ENCODE data around the gene SHKBP1. TPM values are rescaled to one million over a fixed set of nuclear protein-coding genes. Genes with fewer than 3 reads are reported as not detected.

Gene SHKBP1
- total and polyA plus RNA-seq, 3 experiments from 2014 or later = 103 to 159 (median 104) TPM

- Mint-ChIP-seq H3K27ac (peak overlapping the region; percentile 61 to 93 (median 86)), H3K36me3 (no peaks in the 10 kb centered on the region), H3K4me3 (peak overlapping the region; percentile 74 to 83 (median 78)), H3K27me3 (peaks cover 17 to 22% of the 10 kb centered on the region in 2 donors), H3K4me1 (peaks cover 13 to 24% (median 22%) of the 10 kb centered on the region in 3 donors), H3K9me3 (no peaks in the 10 kb centered on the region)
- Histone ChIP-seq H3K4me3 (ENCODE audit: low read length) (peak overlapping the region; percentile 59), H3K27ac (ENCODE audit: low read depth, low read length) (peak overlapping the region; percentile 12), H3K4me1 (ENCODE audit: insufficient read depth, low read length) (peaks cover 14% of the 10 kb centered on the region), H3K27me3 (ENCODE audit: insufficient read depth, low read length, poor library complexity, severe bottlenecking) (peaks cover 14% of the 10 kb centered on the region), H3K9me3 (ENCODE audit: low read length) (no peaks in the 10 kb centered on the region), H3K36me3 (ENCODE audit: insufficient read depth, low read length) (no peaks in the 10 kb centered on the region)
- ChIA-PET POLR2A (interaction anchor here (0.7 to 1.8 kb wide), 8 partner anchors 21 to 1293 kb away, joined by 3 to 18 read pairs (median 4); partner anchors contain the start of genes C19orf47 and PLD3), CTCF (interaction anchor here (0.8 to 1.7 kb wide), 5 partner anchors 18 to 106 kb away, joined by 3 to 4 read pairs (median 3); no protein-coding TSS in a partner anchor)
- DNase-seq = peak; percentile 92 to 97 (median 96)
Measured at GRCh38 chr19:40570313-40571004, 6.2 kb upstream of the SHKBP1 start.

- H3K4me1 Mint-ChIP-seq = peaks cover 14 to 26% (median 25%) of the 10 kb centered on the region in 3 donors
- Histone ChIP-seq H3K4me1 (ENCODE audit: insufficient read depth, low read length) (peaks cover 14% of the 10 kb centered on the region), H3K4me3 (ENCODE audit: low read length) (peak overlapping the region; percentile 13), H3K9me3 (ENCODE audit: low read length) (no peaks in the 10 kb centered on the region), H3K36me3 (ENCODE audit: insufficient read depth, low read length) (no peaks in the 10 kb centered on the region), H3K27me3 (ENCODE audit: insufficient read depth, low read length, poor library complexity, severe bottlenecking) (peaks cover 9% of the 10 kb centered on the region), H3K27ac (ENCODE audit: low read depth, low read length) (no peak overlapping the region)
- ChIA-PET POLR2A (interaction anchor here (0.7 to 1.8 kb wide), 6 partner anchors 20 to 1293 kb away, joined by 3 to 9 read pairs (median 4); partner anchors contain the start of genes C19orf47 and PLD3), CTCF (interaction anchor here (0.8 to 1.7 kb wide), 5 partner anchors 17 to 107 kb away, joined by 3 to 4 read pairs (median 3); no protein-coding TSS in a partner anchor)
- H3K4me3 Mint-ChIP-seq = peak overlapping the region; percentile 51 to 83 (median 58)
- peaks cover 12 to 19% of the 10 kb centered on the region in 2 donors for H3K27me3 Mint-ChIP-seq
- peak overlapping the region; percentile 2 to 91 (median 66) for H3K27ac Mint-ChIP-seq
- no peaks in the 10 kb centered on the region for H3K9me3 Mint-ChIP-seq
- DNase-seq = no peak
- H3K36me3 Mint-ChIP-seq = no peaks in the 10 kb centered on the region
Measured at GRCh38 chr19:40571005-40571318, 5.7 kb upstream of the SHKBP1 start.

- POLR2A ChIA-PET = interaction anchor here (1.8 kb wide), 1 partner anchor 31 kb away, joined by 9 read pairs; no protein-coding TSS in a partner anchor
- peaks cover 0 to 4% (median 0%) of the 10 kb centered on the region in 3 donors for H3K36me3 Mint-ChIP-seq
Measured at GRCh38 chr19:40571831-40572495, 4.7 kb upstream of the SHKBP1 start.

GRCh38 chr19:40575326-40575725 is 1.3 kb upstream of the SHKBP1 start:
- H3K27me3 Mint-ChIP-seq = peaks cover 0 to 3% of the 10 kb centered on the region in 2 donors
- ChIA-PET CTCF (interaction anchor here (1.8 kb wide), 1 partner anchor 23 kb away, joined by 5 read pairs; no protein-coding TSS in a partner anchor), POLR2A (no interaction called here)
- peaks cover 0 to 23% (median 2%) of the 10 kb centered on the region in 3 donors for H3K36me3 Mint-ChIP-seq
- peak overlapping the region in 7 of 8 donors; percentile 3 to 83 (median 72) for H3K27ac Mint-ChIP-seq
- peak overlapping the region; percentile 40 to 82 (median 66) for H3K4me3 Mint-ChIP-seq
- Histone ChIP-seq H3K4me3 (ENCODE audit: low read length) (no peak overlapping the region), H3K4me1 (ENCODE audit: insufficient read depth, low read length) (peaks cover 22% of the 10 kb centered on the region), H3K27ac (ENCODE audit: low read depth, low read length) (no peak overlapping the region), H3K9me3 (ENCODE audit: low read length) (no peaks in the 10 kb centered on the region), H3K36me3 (ENCODE audit: insufficient read depth, low read length) (no peaks in the 10 kb centered on the region), H3K27me3 (ENCODE audit: insufficient read depth, low read length, poor library complexity, severe bottlenecking) (no peaks in the 10 kb centered on the region)
- DNase-seq = peak in 1 of 5 donors; percentile 46
- no peaks in the 10 kb centered on the region for H3K9me3 Mint-ChIP-seq
- H3K4me1 Mint-ChIP-seq = peaks cover 24 to 36% (median 31%) of the 10 kb centered on the region in 3 donors

More at GRCh38 chr19:40571831-40572495, 4.7 kb upstream of the SHKBP1 start:
- H3K36me3 ChIP-seq (ENCODE audit: insufficient read depth, low read length) = no peaks in the 10 kb centered on the region
- Mint-ChIP-seq H3K9me3 (no peaks in the 10 kb centered on the region), H3K27me3 (peaks cover 5 to 12% of the 10 kb centered on the region in 2 donors), H3K27ac (peak overlapping the region in 4 of 8 donors; percentile 28 to 72 (median 48)), H3K4me3 (peak overlapping the region in 2 of 7 donors; percentile 28 to 29), H3K4me1 (peaks cover 18 to 31% (median 26%) of the 10 kb centered on the region in 3 donors)
- DNase-seq = peak in 1 of 5 donors; percentile 47
- CTCF ChIA-PET = interaction anchor here (1.0 to 1.7 kb wide), 3 partner anchors 23 to 32 kb away, joined by 3 read pairs; no protein-coding TSS in a partner anchor
- H3K27ac ChIP-seq (ENCODE audit: low read depth, low read length) = no peak overlapping the region
- no peaks in the 10 kb centered on the region for H3K9me3 ChIP-seq (ENCODE audit: low read length)
- peaks cover 9% of the 10 kb centered on the region for H3K27me3 ChIP-seq (ENCODE audit: insufficient read depth, low read length, poor library complexity, severe bottlenecking)
- peaks cover 14% of the 10 kb centered on the region for H3K4me1 ChIP-seq (ENCODE audit: insufficient read depth, low read length)
- no peak overlapping the region for H3K4me3 ChIP-seq (ENCODE audit: low read length)

GRCh38 chr19:40576151-40576584 is 505 bp upstream of the SHKBP1 start:
- no peaks in the 10 kb centered on the region for H3K27me3 ChIP-seq (ENCODE audit: insufficient read depth, low read length, poor library complexity, severe bottlenecking)
- DNase-seq = peak in 2 of 5 donors; percentile 38 to 57
- H3K27me3 Mint-ChIP-seq = no peaks in the 10 kb centered on the region
- ChIA-PET POLR2A (no interaction called here), CTCF (interaction anchor here (1.8 kb wide), 1 partner anchor 23 kb away, joined by 5 read pairs; no protein-coding TSS in a partner anchor)
- peak overlapping the region; percentile 86 for H3K27ac ChIP-seq (ENCODE audit: low read depth, low read length)
- peaks cover 0 to 31% (median 8%) of the 10 kb centered on the region in 3 donors for H3K36me3 Mint-ChIP-seq
- peak overlapping the region; percentile 84 to 98 (median 87) for H3K4me3 Mint-ChIP-seq
- peaks cover 6% of the 10 kb centered on the region for H3K36me3 ChIP-seq (ENCODE audit: insufficient read depth, low read length)
- no peaks in the 10 kb centered on the region for H3K9me3 ChIP-seq (ENCODE audit: low read length)
- H3K9me3 Mint-ChIP-seq = no peaks in the 10 kb centered on the region
- peaks cover 21 to 33% (median 24%) of the 10 kb centered on the region in 3 donors for H3K4me1 Mint-ChIP-seq
- peak overlapping the region; percentile 56 to 98 (median 81) for H3K27ac Mint-ChIP-seq
- peaks cover 19% of the 10 kb centered on the region for H3K4me1 ChIP-seq (ENCODE audit: insufficient read depth, low read length)
- H3K4me3 ChIP-seq (ENCODE audit: low read length) = peak overlapping the region; percentile 84

GRCh38 chr19:40578442-40578908 is 1.8 kb downstream of the SHKBP1 start:
- Mint-ChIP-seq H3K27me3 (no peaks in the 10 kb centered on the region), H3K9me3 (no peaks in the 10 kb centered on the region), H3K4me1 (peaks cover 23 to 33% (median 28%) of the 10 kb centered on the region in 3 donors), H3K4me3 (peak overlapping the region; percentile 84 to 98 (median 87)), H3K36me3 (peaks cover 0 to 50% (median 13%) of the 10 kb centered on the region in 3 donors), H3K27ac (peak overlapping the region in 6 of 8 donors; percentile 21 to 89 (median 56))
- Histone ChIP-seq H3K36me3 (ENCODE audit: insufficient read depth, low read length) (peaks cover 18% of the 10 kb centered on the region), H3K27ac (ENCODE audit: low read depth, low read length) (no peak overlapping the region), H3K9me3 (ENCODE audit: low read length) (no peaks in the 10 kb centered on the region), H3K27me3 (ENCODE audit: insufficient read depth, low read length, poor library complexity, severe bottlenecking) (no peaks in the 10 kb centered on the region), H3K4me1 (ENCODE audit: insufficient read depth, low read length) (peaks cover 16% of the 10 kb centered on the region), H3K4me3 (ENCODE audit: low read length) (no peak overlapping the region)
- ChIA-PET POLR2A (no interaction called here), CTCF (interaction anchor here (0.9 to 1.2 kb wide), 2 partner anchors 24 to 114 kb away, joined by 3 to 4 read pairs; no protein-coding TSS in a partner anchor)
- DNase-seq = no peak

GRCh38 chr19:40580619-40581018 is 3.9 kb downstream of the SHKBP1 start:
- POLR2A ChIA-PET = no interaction called here
- Histone ChIP-seq H3K9me3 (ENCODE audit: low read length) (no peaks in the 10 kb centered on the region), H3K4me3 (ENCODE audit: low read length) (no peak overlapping the region), H3K4me1 (ENCODE audit: insufficient read depth, low read length) (peaks cover 16% of the 10 kb centered on the region), H3K27ac (ENCODE audit: low read depth, low read length) (no peak overlapping the region), H3K36me3 (ENCODE audit: insufficient read depth, low read length) (peaks cover 25% of the 10 kb centered on the region), H3K27me3 (ENCODE audit: insufficient read depth, low read length, poor library complexity, severe bottlenecking) (no peaks in the 10 kb centered on the region)
- DNase-seq = no peak
- Mint-ChIP-seq H3K4me1 (peaks cover 23 to 29% (median 24%) of the 10 kb centered on the region in 3 donors), H3K9me3 (no peaks in the 10 kb centered on the region), H3K36me3 (peaks cover under 1 to 69% (median 17%) of the 10 kb centered on the region in 3 donors), H3K4me3 (no peak overlapping the region), H3K27ac (no peak overlapping the region), H3K27me3 (no peaks in the 10 kb centered on the region)
- CTCF ChIA-PET = no interaction called here
